ENCODE results near the gene CCDC7. TPM values are rescaled to one million over a fixed set of nuclear protein-coding genes. Genes with fewer than 3 reads are reported as not detected.

Gene CCDC7
- total RNA-seq, 2 experiments from 2014 or later, result 69.4 to 72.9 TPM

DNA sequence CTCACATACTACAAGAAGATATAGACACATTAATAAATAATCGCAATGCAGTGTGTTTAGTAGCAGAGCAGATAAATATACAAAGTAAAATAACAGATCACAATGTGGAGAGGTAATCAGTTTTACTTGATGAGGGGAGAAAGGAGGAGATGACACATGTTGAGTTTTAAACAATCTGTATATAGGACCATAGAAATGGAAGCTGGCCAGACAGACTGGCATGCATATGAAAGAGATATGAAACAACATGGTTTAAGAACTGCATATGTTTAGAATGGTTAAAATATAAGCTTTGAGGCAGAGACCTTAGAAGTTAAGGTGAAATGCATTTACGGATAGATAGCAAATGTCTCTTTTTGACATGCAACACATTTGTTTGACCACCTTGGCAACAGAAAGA is 19.8 kb upstream of the CCDC7 start:
- Histone ChIP-seq H3K9me3 (ENCODE audit: control insufficient read depth in 1 of 2, insufficient read depth in 1 of 2, low read length in 2 of 2) (peaks cover 4 to 6% of the 10 kb centered on the region in 2 experiments), H3K36me3 (ENCODE audit: insufficient read depth, low read length) (no peaks in the 10 kb centered on the region), H3K4me3 (ENCODE audit: low read length) (no peak overlapping the region), H3K27me3 (ENCODE audit: control insufficient read depth in 1 of 2, insufficient read depth in 2 of 2, low read length in 2 of 2) (no peaks in the 10 kb centered on the region), H3K27ac (ENCODE audit: low read depth in 1 of 2, low read length in 2 of 2) (no peak overlapping the region), H3K4me1 (ENCODE audit: insufficient read depth, low read length) (no peaks in the 10 kb centered on the region)
- ChIA-PET POLR2A (interaction anchor here (1.6 kb wide), 1 partner anchor 20 kb away, joined by 4 read pairs; the partner anchor contains the start of gene CCDC7), CTCF (no interaction called here)
- Mint-ChIP-seq H3K27me3 (no peaks in the 10 kb centered on the region), H3K36me3 (ENCODE audit: low read depth) (no peaks in the 10 kb centered on the region), H3K4me3 (no peak overlapping the region), H3K4me1 (ENCODE audit: low read depth) (no peaks in the 10 kb centered on the region), H3K9me3 (no peaks in the 10 kb centered on the region), H3K27ac (no peak overlapping the region)
- TF ChIP-seq, protein P1, sequence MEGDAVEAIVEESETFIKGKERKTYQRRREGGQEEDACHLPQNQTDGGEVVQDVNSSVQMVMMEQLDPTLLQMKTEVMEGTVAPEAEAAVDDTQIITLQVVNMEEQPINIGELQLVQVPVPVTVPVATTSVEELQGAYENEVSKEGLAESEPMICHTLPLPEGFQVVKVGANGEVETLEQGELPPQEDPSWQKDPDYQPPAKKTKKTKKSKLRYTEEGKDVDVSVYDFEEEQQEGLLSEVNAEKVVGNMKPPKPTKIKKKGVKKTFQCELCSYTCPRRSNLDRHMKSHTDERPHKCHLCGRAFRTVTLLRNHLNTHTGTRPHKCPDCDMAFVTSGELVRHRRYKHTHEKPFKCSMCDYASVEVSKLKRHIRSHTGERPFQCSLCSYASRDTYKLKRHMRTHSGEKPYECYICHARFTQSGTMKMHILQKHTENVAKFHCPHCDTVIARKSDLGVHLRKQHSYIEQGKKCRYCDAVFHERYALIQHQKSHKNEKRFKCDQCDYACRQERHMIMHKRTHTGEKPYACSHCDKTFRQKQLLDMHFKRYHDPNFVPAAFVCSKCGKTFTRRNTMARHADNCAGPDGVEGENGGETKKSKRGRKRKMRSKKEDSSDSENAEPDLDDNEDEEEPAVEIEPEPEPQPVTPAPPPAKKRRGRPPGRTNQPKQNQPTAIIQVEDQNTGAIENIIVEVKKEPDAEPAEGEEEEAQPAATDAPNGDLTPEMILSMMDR (IDR thresholded peaks at IDR 0.05), result no peak
- intact Hi-C loops (cut with DNase I, micrococcal nuclease), result no loop called here
- DNase-seq, result no peak
- no peak for ATAC-seq (ENCODE audit: poor library complexity)

DNA sequence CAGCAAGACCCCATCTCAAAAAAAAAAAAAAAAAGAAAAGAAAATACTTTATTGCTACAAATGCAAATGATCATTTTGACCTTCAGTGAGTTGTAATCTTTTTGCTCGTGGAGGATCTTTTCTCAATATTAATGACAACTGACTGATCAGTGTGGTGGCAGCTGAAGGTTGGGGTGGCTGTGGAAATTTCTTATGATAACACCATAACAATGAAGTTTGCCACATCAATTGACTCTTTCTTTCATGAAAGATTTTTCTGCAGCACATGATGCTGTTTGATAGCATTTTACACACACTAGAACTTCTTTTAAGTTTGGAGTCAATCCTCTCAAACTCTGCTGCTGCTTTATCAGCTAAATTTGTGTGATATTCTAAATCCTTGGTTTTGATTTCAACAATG is 12.4 kb upstream of the CCDC7 start:
- no peaks in the 10 kb centered on the region for H3K4me1 ChIP-seq (ENCODE audit: insufficient read depth, low read length)
- Mint-ChIP-seq H3K4me3 (peak overlapping the region; percentile 66), H3K27me3 (no peaks in the 10 kb centered on the region), H3K36me3 (ENCODE audit: low read depth) (no peaks in the 10 kb centered on the region), H3K27ac (peak overlapping the region; percentile 47), H3K9me3 (peaks cover 2% of the 10 kb centered on the region), H3K4me1 (ENCODE audit: low read depth) (peaks cover 21% of the 10 kb centered on the region)
- DNase-seq (no peak), ATAC-seq (ENCODE audit: poor library complexity) (peak; percentile 41)
- no peaks in the 10 kb centered on the region for H3K36me3 ChIP-seq (ENCODE audit: insufficient read depth, low read length)
- TF ChIP-seq, protein P1 (IDR thresholded peaks at IDR 0.05), result no peak
- no peak overlapping the region for H3K27ac ChIP-seq (ENCODE audit: low read depth in 1 of 2, low read length in 2 of 2)
- no peak overlapping the region for H3K4me3 ChIP-seq (ENCODE audit: low read length)
- POLR2A ChIA-PET, result interaction anchor here (4.9 kb wide), 1 partner anchor 12 kb away, joined by 32 read pairs; the partner anchor contains the start of gene CCDC7
- intact Hi-C loops (cut with DNase I, micrococcal nuclease), result no loop called here
- H3K9me3 ChIP-seq (ENCODE audit: control insufficient read depth in 1 of 2, insufficient read depth in 1 of 2, low read length in 2 of 2), result no peaks in the 10 kb centered on the region
- CTCF ChIA-PET, result interaction anchor here (0.7 kb wide), 1 partner anchor 663 kb away, joined by 4 read pairs; no protein-coding TSS in a partner anchor
- H3K27me3 ChIP-seq (ENCODE audit: control insufficient read depth in 1 of 2, insufficient read depth in 2 of 2, low read length in 2 of 2), result no peaks in the 10 kb centered on the region

DNA sequence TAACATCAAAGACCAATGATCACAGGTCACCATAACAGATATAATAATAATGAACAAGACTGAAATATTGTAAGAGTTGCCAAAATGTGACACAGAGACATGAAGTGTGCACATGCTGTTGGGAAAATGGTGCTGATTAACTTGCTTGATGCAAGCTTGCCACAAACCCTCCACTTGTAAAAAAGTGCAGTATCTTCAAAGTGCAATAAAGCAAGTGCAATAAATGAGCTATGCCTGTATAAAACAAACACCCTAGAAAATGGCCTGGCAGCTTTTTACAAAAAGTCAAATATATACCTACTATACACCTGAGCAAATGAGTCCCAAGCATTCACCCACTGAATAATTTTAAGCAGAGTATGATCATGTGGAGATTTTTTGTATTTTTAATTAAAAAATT is 9.7 kb upstream of the CCDC7 start:
- Mint-ChIP-seq H3K27ac (no peak overlapping the region), H3K4me3 (no peak overlapping the region), H3K9me3 (peaks cover 2% of the 10 kb centered on the region), H3K4me1 (ENCODE audit: low read depth) (peaks cover 21% of the 10 kb centered on the region), H3K36me3 (ENCODE audit: low read depth) (no peaks in the 10 kb centered on the region), H3K27me3 (no peaks in the 10 kb centered on the region)
- no peaks in the 10 kb centered on the region for H3K36me3 ChIP-seq (ENCODE audit: insufficient read depth, low read length)
- intact Hi-C loops (cut with DNase I, micrococcal nuclease), result no loop called here
- POLR2A ChIA-PET, result interaction anchor here (1.0 to 4.9 kb wide), 3 partner anchors 9 to 83 kb away, joined by 3 to 32 read pairs (median 12); partner anchors contain the start of gene CCDC7
- CTCF ChIA-PET, result no interaction called here
- H3K4me3 ChIP-seq (ENCODE audit: low read length), result no peak overlapping the region
- no peaks in the 10 kb centered on the region for H3K9me3 ChIP-seq (ENCODE audit: control insufficient read depth in 1 of 2, insufficient read depth in 1 of 2, low read length in 2 of 2)
- H3K27me3 ChIP-seq (ENCODE audit: control insufficient read depth in 1 of 2, insufficient read depth in 2 of 2, low read length in 2 of 2), result no peaks in the 10 kb centered on the region
- DNase-seq, result no peak
- H3K27ac ChIP-seq (ENCODE audit: low read depth in 1 of 2, low read length in 2 of 2), result no peak overlapping the region
- no peaks in the 10 kb centered on the region for H3K4me1 ChIP-seq (ENCODE audit: insufficient read depth, low read length)
- TF ChIP-seq, protein P1 (IDR thresholded peaks at IDR 0.05), result no peak
- ATAC-seq (ENCODE audit: poor library complexity), result no peak
